Measurements from ENCODE around the gene CHD6.

The CHD6 gene

GRCh38 chr20:41470362-41471095 lies 147.6 kb downstream of the CHD6 start:
- no peak for DNase-seq (ENCODE audit: low read depth in 2 of 2)

- no peak for DNase-seq (ENCODE audit: low read depth in 2 of 2)
Observed at GRCh38 chr20:41469868-41470267, 148.3 kb downstream of the CHD6 start.

- no peak for DNase-seq (ENCODE audit: low read depth in 2 of 2)
Observed at GRCh38 chr20:41468994-41469600, 149.1 kb downstream of the CHD6 start.

GRCh38 chr20:41467690-41468089 lies 150.5 kb downstream of the CHD6 start:
- no peak for DNase-seq (ENCODE audit: low read depth in 2 of 2)

- DNase-seq (ENCODE audit: low read depth in 2 of 2): no peak
Observed at GRCh38 chr20:41467220-41467619, 151.0 kb downstream of the CHD6 start.

- no peak for DNase-seq (ENCODE audit: low read depth in 2 of 2)
Observed at GRCh38 chr20:41463567-41463966, 154.6 kb downstream of the CHD6 start.

GRCh38 chr20:41462372-41463161 lies 155.6 kb downstream of the CHD6 start:
- no peak for DNase-seq (ENCODE audit: low read depth in 2 of 2)

GRCh38 chr20:41458761-41459160 lies 159.4 kb downstream of the CHD6 start:
- no peak for DNase-seq (ENCODE audit: low read depth in 2 of 2)

- DNase-seq (ENCODE audit: low read depth in 2 of 2): no peak
Observed at GRCh38 chr20:41457173-41457857, 160.9 kb downstream of the CHD6 start.

GRCh38 chr20:41456351-41456750 lies 161.8 kb downstream of the CHD6 start:
- no peak for DNase-seq (ENCODE audit: low read depth in 2 of 2)

GRCh38 chr20:41454250-41454649 lies 163.9 kb downstream of the CHD6 start:
- DNase-seq (ENCODE audit: low read depth in 2 of 2): no peak

- no peak for DNase-seq (ENCODE audit: low read depth in 2 of 2)
Observed at GRCh38 chr20:41453010-41453950, 164.9 kb downstream of the CHD6 start.

- no peak for DNase-seq (ENCODE audit: low read depth in 2 of 2)
Observed at GRCh38 chr20:41452226-41452625, 166.0 kb downstream of the CHD6 start.

GRCh38 chr20:41447006-41447405 lies 171.2 kb downstream of the CHD6 start:
- DNase-seq (ENCODE audit: low read depth in 2 of 2): no peak

GRCh38 chr20:41446456-41446855 lies 171.7 kb downstream of the CHD6 start:
- no peak for DNase-seq (ENCODE audit: low read depth in 2 of 2)

- no peak for DNase-seq (ENCODE audit: low read depth in 2 of 2)
Observed at GRCh38 chr20:41444821-41445220, 173.4 kb downstream of the CHD6 start.

GRCh38 chr20:41443691-41444090 lies 174.5 kb downstream of the CHD6 start:
- DNase-seq (ENCODE audit: low read depth in 2 of 2): no peak

- no peak for DNase-seq (ENCODE audit: low read depth in 2 of 2)
Observed at GRCh38 chr20:41440882-41441281, 177.3 kb downstream of the CHD6 start.

- no peak for DNase-seq (ENCODE audit: low read depth in 2 of 2)
Observed at GRCh38 chr20:41437836-41438235, 180.3 kb downstream of the CHD6 start.

- no peak for DNase-seq (ENCODE audit: low read depth in 2 of 2)
Observed at GRCh38 chr20:41436679-41437078, 181.5 kb downstream of the CHD6 start.

- no peak for DNase-seq (ENCODE audit: low read depth in 2 of 2)
Observed at GRCh38 chr20:41433203-41433602, 185.0 kb downstream of the CHD6 start.
